SK-N-MC (cell line): Measurements from ENCODE around the gene C13orf46.

Source experiments
- DNase-seq: peaks from one replicate; pipeline ENCODE4 v3.0.0-alpha.2; 2011; ENCODE audit warnings: low read depth, low spot score
- H3K27ac ChIP-seq: fragments of 200-600 bp; sonication (generic); 2 replicates; pipeline ENCODE4 v1.5.1; 2016; ENCODE audit warnings: mixed run types
- H3K36me3 ChIP-seq: fragments of 200-600 bp; sonication (generic); 2 replicates; pipeline ENCODE4 v1.6.1; 2017; ENCODE audit warnings: antibody characterized with exemption, low read length, mixed read lengths; ENCODE audit not compliant: insufficient read depth
- H3K4me3 ChIP-seq: fragments of 200-600 bp; sonication (generic); 2 replicates; pipeline ENCODE4 v1.5.1; 2016
- H3K9ac ChIP-seq: fragments of 200-600 bp; sonication (generic); 2 replicates; pipeline ENCODE4 v1.8.0; 2017; ENCODE audit warnings: mixed run types, mixed read lengths; ENCODE audit not compliant: insufficient read length
- H3K9me3 ChIP-seq: fragments of 200-600 bp; sonication (generic); 2 replicates; pipeline ENCODE4 v1.6.1; 2017; ENCODE audit warnings: low read depth, mild to moderate bottlenecking, antibody characterized with exemption, low read length, moderate library complexity, mixed read lengths
- EZH2 ChIP-seq: fragments of 200-600 bp; sonication (generic); IDR thresholded peaks from one replicate; pipeline ENCODE4 v1.6.1; 2017; ENCODE audit warnings: antibody characterized with exemption
- FOXP2 ChIP-seq: optimal IDR thresholded peaks from 2 replicates; pipeline ENCODE3; 2011; ENCODE audit warnings: mild to moderate bottlenecking, moderate library complexity; ENCODE audit not compliant: insufficient read depth; ENCODE audit errors: extremely low read length, control extremely low read depth
- POLR2AphosphoS5 ChIP-seq: IDR thresholded peaks from 2 replicates; pipeline ENCODE4 v1.6.1; 2012; ENCODE audit warnings: mild to moderate bottlenecking, low read depth, low read length, borderline replicate concordance

C13orf46 gene

DNA sequence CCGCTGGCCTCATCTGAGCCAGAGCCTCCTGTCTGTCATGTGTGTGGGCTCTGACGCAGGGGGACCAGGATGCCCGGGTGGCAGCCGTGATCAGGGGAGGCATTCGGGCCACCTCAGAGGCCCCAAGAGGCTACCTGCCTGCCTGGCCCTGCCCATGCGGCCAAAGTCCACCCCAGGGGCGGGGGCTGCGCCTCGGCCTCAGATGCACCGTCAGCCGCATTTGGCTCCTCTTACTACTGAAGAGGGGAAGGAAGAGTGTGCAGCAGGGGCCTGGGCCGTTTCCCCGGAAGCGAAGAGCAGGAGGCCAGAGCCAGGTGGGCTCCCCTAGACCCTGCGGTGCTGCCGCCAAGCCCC is 34.0 kb downstream of the C13orf46 start:
- Histone ChIP-seq H3K4me3 (no peak overlapping the region), H3K36me3 (no peaks in the 10 kb centered on the region), H3K9me3 (no peaks in the 10 kb centered on the region), H3K27ac (no peak overlapping the region), H3K9ac (no peak overlapping the region)
- no peak for TF ChIP-seq FOXP2
- TF ChIP-seq POLR2AphosphoS5 = no peak
- TF ChIP-seq EZH2 = no peak
- no peak for DNase-seq

DNA sequence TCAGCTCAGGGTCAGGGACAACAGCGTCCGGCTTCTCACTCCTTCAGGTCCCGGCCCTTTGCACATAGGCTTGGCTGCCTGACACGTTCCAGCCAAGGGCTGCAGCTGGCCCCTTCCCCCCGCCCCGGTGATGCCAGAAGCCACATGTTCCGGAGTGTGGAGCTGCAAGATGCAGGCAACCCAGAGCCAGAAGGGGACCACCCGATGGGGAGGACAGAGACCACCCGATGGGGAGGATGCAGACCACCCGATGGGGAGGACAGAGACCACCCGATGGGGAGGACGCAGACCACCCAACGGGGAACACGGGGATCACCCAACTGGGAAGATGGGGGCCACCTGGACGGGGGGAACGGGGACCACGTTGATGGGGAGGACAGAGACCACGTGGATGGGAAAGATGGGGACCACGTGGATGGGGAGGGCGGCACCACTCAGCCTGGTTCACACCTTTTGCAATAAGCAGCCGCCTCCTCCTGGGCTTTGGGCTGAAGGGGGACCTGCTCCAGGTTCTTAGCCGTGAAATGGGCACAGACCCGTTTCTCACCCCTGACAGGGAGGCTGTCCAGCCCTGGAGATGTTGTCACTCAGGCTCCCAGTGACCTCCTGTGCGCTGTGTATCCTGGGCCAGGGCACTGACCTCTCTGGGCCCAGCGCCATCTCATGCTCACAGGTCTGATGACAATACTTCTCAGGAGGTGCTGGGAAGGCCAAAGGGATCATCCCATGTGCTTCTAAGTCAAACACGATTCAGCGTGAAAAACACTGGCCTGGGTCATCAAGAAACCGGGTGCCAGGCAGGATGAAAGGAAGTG is 34.5 kb downstream of the C13orf46 start:
- Histone ChIP-seq H3K36me3 (no peaks in the 10 kb centered on the region), H3K4me3 (no peak overlapping the region), H3K9ac (no peak overlapping the region), H3K27ac (no peak overlapping the region), H3K9me3 (no peaks in the 10 kb centered on the region)
- no peak for DNase-seq
- TF ChIP-seq EZH2 = no peak
- no peak for TF ChIP-seq POLR2AphosphoS5
- no peak for TF ChIP-seq FOXP2

DNA sequence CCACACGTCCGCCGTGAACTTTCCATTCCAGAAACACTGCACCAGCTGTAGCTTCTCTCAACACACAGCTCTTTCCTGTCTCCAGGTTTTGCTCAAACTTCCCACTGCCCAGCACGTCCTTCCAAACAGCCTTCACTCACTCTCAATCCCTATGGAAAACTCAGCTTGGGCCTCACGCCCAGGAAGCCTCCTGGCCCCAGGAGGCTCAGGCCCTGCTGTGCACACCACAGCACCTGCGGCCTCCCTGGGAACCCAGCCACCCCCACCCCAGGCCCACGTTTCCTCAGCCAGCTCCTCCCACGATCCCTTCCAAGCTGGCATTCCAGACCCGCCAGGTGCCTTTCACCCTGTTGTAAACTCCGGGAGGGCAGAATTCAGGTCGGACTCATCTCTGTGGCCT is 35.2 kb downstream of the C13orf46 start:
- Histone ChIP-seq H3K27ac (no peak overlapping the region), H3K4me3 (no peak overlapping the region), H3K9ac (no peak overlapping the region), H3K9me3 (no peaks in the 10 kb centered on the region), H3K36me3 (no peaks in the 10 kb centered on the region)
- DNase-seq = no peak
- no peak for TF ChIP-seq EZH2
- TF ChIP-seq POLR2AphosphoS5 = no peak
- TF ChIP-seq FOXP2 = no peak

DNA sequence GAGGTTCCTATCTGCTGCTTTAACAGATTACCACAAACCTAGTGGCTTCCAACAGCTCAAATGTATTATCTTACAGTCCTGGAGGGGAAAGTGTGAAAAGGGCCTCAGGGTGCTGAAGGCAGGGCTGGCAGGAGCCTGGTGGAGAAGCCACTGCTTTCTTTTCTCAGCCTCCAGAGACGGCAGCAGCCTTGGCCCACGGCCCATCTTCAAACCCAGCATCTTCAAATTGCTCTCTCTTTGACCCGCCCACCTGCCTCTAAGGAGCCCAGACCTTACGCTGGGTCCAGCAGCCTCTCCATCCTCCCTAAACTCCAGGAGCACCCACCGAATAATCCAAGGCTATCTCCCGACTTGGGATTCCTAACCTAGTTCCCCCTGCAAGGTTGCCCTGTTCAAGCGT is 35.6 kb downstream of the C13orf46 start:
- TF ChIP-seq FOXP2 (no peak), POLR2AphosphoS5 (no peak), EZH2 (no peak)
- DNase-seq = no peak
- no peaks in the 10 kb centered on the region for H3K9me3 ChIP-seq
- H3K36me3 ChIP-seq = no peaks in the 10 kb centered on the region
- H3K9ac ChIP-seq = no peak overlapping the region
- H3K4me3 ChIP-seq = no peak overlapping the region
- H3K27ac ChIP-seq = no peak overlapping the region

DNA sequence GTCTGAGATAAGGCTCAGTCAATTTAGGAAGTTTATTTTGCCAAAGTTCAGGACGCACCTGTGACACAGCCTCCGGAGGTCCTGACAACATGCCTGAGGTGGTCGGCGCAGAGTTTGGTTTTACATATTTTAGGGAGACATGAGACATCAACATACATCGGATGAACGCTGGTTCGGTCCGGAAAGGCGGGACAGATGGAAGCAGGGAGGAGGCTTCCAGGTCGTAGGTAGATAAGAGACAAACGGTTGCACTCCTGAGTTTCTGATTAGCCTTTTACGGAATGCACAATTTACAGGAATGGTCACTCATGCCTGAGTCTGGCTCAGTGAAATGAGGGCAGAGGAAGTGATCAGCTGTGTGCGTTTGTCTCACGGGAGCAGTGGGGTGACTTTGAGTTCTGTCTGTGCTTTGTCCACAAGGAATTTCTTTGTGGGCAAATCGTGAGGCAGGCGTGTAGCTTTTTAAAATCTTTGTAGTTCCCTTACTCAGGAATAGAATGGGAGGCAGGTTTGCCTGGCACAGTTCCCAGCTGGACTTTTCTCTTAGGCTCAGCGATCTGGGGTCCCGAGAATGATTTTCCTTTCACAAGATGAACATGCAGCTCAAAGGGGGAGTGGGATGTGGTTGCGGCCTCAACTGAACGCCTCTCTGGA is 36.2 kb downstream of the C13orf46 start:
- Histone ChIP-seq H3K9ac (no peak overlapping the region), H3K4me3 (no peak overlapping the region), H3K9me3 (no peaks in the 10 kb centered on the region), H3K27ac (no peak overlapping the region), H3K36me3 (no peaks in the 10 kb centered on the region)
- no peak for DNase-seq
- no peak for TF ChIP-seq POLR2AphosphoS5
- TF ChIP-seq FOXP2 = no peak
- no peak for TF ChIP-seq EZH2

DNA sequence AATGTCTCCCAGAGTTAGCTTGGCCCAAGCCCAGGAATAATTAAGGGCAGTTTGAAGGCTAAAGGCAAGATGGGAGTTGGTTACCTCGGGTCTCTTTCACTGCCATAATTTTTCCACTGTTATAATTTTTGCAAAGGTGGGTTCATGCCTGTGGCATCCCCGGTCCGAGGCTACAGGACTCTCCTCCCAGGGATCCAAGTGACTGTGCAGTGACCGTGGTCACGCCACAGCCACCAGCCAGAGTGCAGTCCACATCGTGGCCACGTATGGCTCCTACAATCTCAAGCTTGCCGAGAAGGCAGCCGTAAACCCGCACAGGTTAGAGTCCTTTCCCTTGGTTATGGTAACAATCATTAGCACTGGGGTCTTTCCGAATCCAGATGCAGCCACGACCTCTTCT is 36.8 kb downstream of the C13orf46 start:
- Histone ChIP-seq H3K27ac (no peak overlapping the region), H3K4me3 (no peak overlapping the region), H3K9me3 (no peaks in the 10 kb centered on the region), H3K36me3 (no peaks in the 10 kb centered on the region), H3K9ac (no peak overlapping the region)
- no peak for DNase-seq
- TF ChIP-seq POLR2AphosphoS5 (no peak), FOXP2 (no peak), EZH2 (no peak)

DNA sequence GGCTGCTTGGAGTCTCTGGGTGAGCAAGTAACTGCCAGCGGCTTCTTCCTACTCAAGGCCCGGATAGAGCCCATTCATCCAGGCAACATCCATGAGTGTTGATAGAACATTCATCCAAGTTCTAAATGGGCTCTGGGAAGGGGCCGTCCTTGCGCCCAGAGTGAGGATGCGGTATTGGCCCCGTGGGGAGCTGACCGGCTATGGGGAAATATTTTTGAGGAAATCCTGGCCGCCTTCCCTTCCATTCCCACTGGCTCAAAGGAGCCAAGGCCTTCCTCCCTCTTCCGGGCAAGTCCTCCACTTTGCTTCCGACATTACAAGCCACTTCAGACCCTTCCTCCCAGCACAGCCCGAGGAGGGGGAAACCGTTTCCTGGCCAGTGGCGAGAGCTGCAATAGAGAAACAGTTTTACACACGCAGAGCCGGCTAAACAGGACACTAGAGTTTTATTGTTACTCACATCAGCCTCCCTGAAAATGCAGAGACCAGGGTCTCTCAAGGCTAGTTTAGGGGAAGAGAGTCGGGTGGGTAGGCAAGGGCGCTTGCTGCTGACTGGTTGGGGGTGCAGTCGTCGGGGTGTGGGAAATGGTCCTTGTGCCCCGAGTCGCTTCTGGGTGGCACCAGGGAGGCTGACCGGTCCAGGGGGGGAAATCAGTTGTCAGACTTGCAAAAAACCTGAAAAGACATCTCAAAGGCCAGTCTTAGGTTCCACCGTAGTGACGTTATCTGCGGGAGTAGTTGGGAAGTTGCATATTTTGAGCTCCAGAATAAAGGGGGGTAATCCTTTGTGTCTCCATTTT is 37.5 kb downstream of the C13orf46 start:
- Histone ChIP-seq H3K36me3 (no peaks in the 10 kb centered on the region), H3K27ac (no peak overlapping the region), H3K9me3 (no peaks in the 10 kb centered on the region), H3K9ac (no peak overlapping the region), H3K4me3 (no peak overlapping the region)
- DNase-seq = no peak
- TF ChIP-seq FOXP2 (no peak), EZH2 (no peak)

DNA sequence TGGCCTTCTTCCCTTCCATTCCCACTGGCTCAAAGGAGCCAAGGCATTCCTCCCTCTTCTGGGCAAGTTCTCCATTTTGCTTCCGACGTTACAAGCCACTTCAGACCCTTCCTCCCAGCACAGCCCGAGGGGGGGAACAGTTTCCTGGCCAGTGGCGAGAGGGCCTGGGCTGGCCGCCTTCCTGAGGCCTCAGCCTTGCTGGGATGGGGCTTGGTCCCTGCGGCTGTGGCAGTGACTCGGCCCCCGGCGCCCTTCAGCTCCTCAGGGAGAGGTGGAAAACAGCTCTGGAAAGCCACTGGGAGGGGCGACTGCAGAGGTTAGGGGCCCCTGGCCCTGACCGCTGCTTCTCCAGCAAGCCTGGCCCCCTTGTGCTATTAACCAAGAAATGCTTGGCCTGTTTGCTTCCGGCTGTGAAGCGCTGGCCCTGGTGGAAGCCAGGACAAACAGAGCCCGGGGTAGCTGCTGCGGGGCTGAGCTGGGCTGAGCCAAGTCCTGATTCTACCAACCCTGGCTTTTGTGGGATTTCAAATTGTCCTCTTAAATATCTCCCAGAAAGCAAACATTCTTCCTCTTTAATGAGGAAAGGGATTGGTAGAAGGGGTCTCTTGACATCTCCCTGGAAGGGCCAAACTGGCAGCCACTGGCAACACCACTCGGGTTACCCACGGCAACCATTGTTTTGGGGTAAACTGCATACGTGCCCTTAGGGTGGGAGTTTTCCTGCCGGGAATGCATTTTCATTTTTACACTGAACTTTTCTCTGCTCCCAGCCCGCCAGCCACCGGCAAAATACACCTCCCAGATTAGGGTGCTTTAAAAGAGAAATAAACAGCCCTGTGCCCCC is 38.7 kb downstream of the C13orf46 start:
- Histone ChIP-seq H3K36me3 (no peaks in the 10 kb centered on the region), H3K27ac (no peak overlapping the region), H3K9ac (no peak overlapping the region), H3K9me3 (no peaks in the 10 kb centered on the region), H3K4me3 (no peak overlapping the region)
- DNase-seq = no peak
- TF ChIP-seq POLR2AphosphoS5 = no peak
- no peak for TF ChIP-seq EZH2
- TF ChIP-seq FOXP2 = no peak

DNA sequence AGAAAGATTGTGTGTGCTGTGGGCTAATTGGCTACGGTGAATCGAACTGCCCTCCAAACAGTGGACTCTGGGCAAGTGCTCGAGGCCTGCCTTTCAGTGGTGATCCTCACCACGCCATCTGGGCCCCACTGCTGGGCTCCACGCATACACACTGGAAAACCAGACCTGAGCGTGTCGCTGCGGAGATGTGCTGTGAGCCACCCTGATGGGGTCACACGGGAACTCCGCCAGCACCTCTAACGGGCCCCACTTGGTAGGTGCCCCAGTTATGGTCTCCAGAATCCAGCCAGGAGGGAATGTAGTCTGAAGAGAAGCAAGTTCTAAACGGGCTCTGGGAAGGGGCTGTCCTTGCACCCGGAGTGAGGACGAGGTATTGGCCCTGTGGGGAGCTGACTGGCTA is 39.3 kb downstream of the C13orf46 start:
- TF ChIP-seq EZH2 = no peak
- no peak for TF ChIP-seq FOXP2
- TF ChIP-seq POLR2AphosphoS5 = no peak
- Histone ChIP-seq H3K27ac (no peak overlapping the region), H3K9me3 (no peaks in the 10 kb centered on the region), H3K36me3 (no peaks in the 10 kb centered on the region), H3K9ac (no peak overlapping the region), H3K4me3 (no peak overlapping the region)
- no peak for DNase-seq
